ENCODE data around the gene DUSP14. TPM values are rescaled to one million over a fixed set of nuclear protein-coding genes. Genes with fewer than 3 reads are reported as not detected.

The DUSP14 gene
- total and polyA plus RNA-seq, 7 donors, result 9.3 to 32.1 (median 11.6) TPM

DNA sequence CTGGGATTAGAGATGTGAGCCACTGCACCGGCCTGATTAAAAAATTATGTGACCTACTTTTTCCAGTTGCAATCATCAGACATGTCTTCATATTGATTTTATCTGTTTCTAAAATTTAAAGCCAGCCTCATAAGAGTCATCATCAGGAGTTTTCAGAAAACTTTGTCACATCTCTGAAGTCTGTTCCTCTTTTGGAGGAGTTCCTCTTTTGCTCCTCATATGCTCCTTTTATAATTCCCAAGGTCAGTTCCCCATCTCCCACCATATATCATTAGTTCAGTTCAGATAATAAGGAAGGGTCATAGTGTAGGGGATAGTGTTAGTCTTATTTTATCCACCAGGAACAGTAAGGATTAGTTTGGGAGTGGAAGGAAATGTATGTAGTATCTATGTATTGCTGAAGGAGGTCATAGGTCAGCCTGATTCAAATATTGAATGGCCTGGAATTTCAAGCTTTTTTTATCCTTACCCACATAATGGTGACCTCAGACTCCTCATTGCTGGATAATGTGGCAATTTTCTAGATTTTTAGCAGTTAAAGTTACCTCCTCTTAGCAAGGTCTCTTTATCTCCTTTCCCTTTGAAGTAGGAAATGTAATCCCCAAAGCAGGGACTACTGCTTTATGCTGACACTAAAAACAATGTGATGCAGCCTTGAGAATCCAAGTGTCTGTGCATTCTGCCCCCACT is 13.8 kb upstream of the DUSP14 start:
- ATAC-seq, result peak in 1 of 4 donors; percentile 9
- no peak overlapping the region for H3K4me3 ChIP-seq
- peaks cover 22 to 94% of the 10 kb centered on the region in 2 donors for H3K36me3 ChIP-seq (ENCODE audit: insufficient read depth in 1 of 2, low read depth in 1 of 2)
- peaks cover 17% of the 10 kb centered on the region for H3K4me1 ChIP-seq
- H3K9me3 ChIP-seq, result no peaks in the 10 kb centered on the region
- peak overlapping the region; percentile 57 for H3K27ac ChIP-seq
- TF ChIP-seq, protein P1, sequence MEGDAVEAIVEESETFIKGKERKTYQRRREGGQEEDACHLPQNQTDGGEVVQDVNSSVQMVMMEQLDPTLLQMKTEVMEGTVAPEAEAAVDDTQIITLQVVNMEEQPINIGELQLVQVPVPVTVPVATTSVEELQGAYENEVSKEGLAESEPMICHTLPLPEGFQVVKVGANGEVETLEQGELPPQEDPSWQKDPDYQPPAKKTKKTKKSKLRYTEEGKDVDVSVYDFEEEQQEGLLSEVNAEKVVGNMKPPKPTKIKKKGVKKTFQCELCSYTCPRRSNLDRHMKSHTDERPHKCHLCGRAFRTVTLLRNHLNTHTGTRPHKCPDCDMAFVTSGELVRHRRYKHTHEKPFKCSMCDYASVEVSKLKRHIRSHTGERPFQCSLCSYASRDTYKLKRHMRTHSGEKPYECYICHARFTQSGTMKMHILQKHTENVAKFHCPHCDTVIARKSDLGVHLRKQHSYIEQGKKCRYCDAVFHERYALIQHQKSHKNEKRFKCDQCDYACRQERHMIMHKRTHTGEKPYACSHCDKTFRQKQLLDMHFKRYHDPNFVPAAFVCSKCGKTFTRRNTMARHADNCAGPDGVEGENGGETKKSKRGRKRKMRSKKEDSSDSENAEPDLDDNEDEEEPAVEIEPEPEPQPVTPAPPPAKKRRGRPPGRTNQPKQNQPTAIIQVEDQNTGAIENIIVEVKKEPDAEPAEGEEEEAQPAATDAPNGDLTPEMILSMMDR (IDR thresholded peaks at IDR 0.05), result no peak
- WGBS, 3 donors, result 87 to 91% (median 88%) methylated on average over 1 of the region's 1 CpG
- no peak for DNase-seq
- intact Hi-C loops (cut with DNase I), result no loop called here
- H3K27me3 ChIP-seq (ENCODE audit: insufficient read depth in 3 of 3, low read length in 2 of 3), result no peaks in the 10 kb centered on the region

DNA sequence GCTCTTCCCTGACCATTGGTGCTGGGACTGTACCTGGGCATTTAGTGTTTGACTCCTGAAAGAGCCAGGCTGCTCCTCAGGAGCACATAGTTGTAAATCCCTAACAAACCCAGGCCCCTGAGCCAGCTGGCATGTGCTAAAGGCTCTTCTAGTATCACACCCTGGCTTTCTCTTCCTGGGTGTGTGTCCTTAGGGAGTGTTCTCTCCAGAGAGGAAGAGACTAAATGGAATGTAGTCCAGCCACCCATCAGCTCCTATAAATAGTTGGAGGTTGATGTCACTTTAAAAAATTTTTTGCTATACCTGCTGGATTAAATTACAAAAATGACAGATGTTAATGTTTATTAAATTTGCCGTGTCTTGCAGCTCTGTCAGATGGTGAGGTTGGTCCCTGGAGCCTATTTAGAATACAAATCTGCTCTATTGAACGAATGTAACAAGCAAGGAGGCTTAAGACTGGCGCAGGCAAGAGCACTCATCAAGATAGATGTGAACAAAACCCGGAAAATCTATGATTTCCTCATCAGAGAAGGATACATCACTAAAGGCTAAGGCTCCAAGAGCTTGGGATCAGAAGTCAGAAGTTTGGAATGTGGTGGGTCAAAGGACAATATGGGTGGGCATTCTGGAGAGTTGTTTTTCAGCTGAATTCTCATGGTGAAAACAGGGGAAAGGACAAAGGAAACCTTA is 13.1 kb upstream of the DUSP14 start:
- Histone ChIP-seq H3K36me3 (ENCODE audit: insufficient read depth in 1 of 2, low read depth in 1 of 2) (peaks cover 22 to 87% of the 10 kb centered on the region in 2 donors), H3K4me3 (no peak overlapping the region), H3K27ac (peak overlapping the region; percentile 57), H3K4me1 (peaks cover 17% of the 10 kb centered on the region), H3K27me3 (ENCODE audit: insufficient read depth in 3 of 3, low read length in 2 of 3) (no peaks in the 10 kb centered on the region), H3K9me3 (no peaks in the 10 kb centered on the region)
- intact Hi-C loops (cut with DNase I), result no loop called here
- WGBS, 3 donors, result 37 to 59% (median 41%) methylated on average over 4 of the region's 4 CpGs
- TF ChIP-seq, protein P1 (IDR thresholded peaks at IDR 0.05), result no peak
- ATAC-seq, result peak; percentile 73 to 93 (median 88)
- DNase-seq, result no peak

DNA sequence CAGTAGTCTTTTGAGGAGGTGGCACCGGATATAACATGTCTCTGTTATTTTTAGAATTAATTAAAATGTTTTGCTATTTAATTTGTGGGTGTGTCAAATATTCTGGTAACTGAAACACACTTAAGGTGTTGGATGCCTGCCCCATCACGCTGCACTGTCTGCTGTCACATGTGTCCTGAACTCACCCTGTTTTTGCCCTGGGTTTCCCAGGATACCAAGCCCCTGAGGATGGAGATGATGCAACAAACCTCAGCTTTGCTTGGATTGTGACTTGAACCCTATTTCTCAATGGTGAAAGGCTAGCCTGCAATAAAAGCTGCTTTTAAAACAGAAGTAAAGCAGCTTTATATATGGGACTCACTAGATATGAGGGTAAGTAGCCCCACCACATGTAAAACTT is 11.5 kb upstream of the DUSP14 start:
- Histone ChIP-seq H3K27ac (no peak overlapping the region), H3K36me3 (ENCODE audit: insufficient read depth in 1 of 2, low read depth in 1 of 2) (peaks cover 18 to 71% of the 10 kb centered on the region in 2 donors), H3K27me3 (ENCODE audit: insufficient read depth in 3 of 3, low read length in 2 of 3) (no peaks in the 10 kb centered on the region), H3K4me3 (no peak overlapping the region), H3K4me1 (peaks cover 17% of the 10 kb centered on the region), H3K9me3 (no peaks in the 10 kb centered on the region)
- ATAC-seq (peak in 2 of 4 donors; percentile 36 to 48), DNase-seq (peak; percentile 60 to 80)
- 45 to 68% (median 50%) methylated on average over 2 of the region's 2 CpGs for WGBS, 3 donors
- TF ChIP-seq, protein P1 (IDR thresholded peaks at IDR 0.05), result no peak
- intact Hi-C loops (cut with DNase I), result no loop called here

DNA sequence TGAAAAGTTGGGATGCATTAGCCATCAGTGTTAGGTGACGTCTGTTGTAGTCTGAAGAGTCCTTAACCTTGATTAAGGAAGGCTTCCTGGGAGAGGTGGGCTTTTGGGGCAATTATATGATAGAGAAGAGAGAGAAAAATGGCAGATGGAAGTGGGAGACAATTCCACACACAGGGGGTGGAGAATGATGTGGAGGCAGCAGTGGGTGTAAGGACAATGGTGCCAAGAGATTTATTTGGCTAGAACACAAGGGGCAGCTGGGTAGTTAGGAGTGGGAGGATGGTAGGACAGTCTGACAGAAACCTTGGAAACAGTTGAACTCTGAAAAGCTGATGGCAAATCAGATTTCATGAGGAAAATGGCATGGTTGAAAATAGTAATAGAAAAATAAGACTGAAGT is 10.7 kb upstream of the DUSP14 start:
- Histone ChIP-seq H3K4me3 (no peak overlapping the region), H3K9me3 (no peaks in the 10 kb centered on the region), H3K36me3 (ENCODE audit: insufficient read depth in 1 of 2, low read depth in 1 of 2) (peaks cover 10 to 63% of the 10 kb centered on the region in 2 donors), H3K4me1 (peaks cover 17% of the 10 kb centered on the region), H3K27me3 (ENCODE audit: insufficient read depth in 3 of 3, low read length in 2 of 3) (no peaks in the 10 kb centered on the region), H3K27ac (no peak overlapping the region)
- TF ChIP-seq, protein P1 (IDR thresholded peaks at IDR 0.05), result no peak
- WGBS, 3 donors, result 84 to 100% (median 85%) methylated on average over 1 of the region's 1 CpG
- intact Hi-C loops (cut with DNase I), result no loop called here
- ATAC-seq, result no peak
- no peak for DNase-seq

Measured in psoas muscle (tissue), 8 donors.